Measurements from ENCODE around the gene FZD7.

Gene FZD7

GRCh38 chr2:202069170-202070067, 35.8 kb downstream of the FZD7 start:
- DNase-seq, result no peak

- DNase-seq, result no peak
These were observed 37.5 kb downstream of the FZD7 start for GRCh38 chr2:202071107-202071506.

- no peak for DNase-seq
These were observed 38.6 kb downstream of the FZD7 start for GRCh38 chr2:202072226-202072625.

- DNase-seq, result no peak
These were observed 39.2 kb downstream of the FZD7 start, which contains the start of gene KIAA2012 for GRCh38 chr2:202072737-202073401. Gene KIAA2012, plus strand, starts transcription at chr2:202073255. Its CDS starts 373 bp downstream, at chr2:202073628.

GRCh38 chr2:202074324-202074723, 40.7 kb downstream of the FZD7 start:
- no peak for DNase-seq

GRCh38 chr2:202079310-202079709, 45.7 kb downstream of the FZD7 start:
- DNase-seq, result no peak

GRCh38 chr2:202084265-202084664, 50.6 kb downstream of the FZD7 start:
- no peak for DNase-seq
